Mesenteric fat pad (tissue), 1 donor: ENCODE data around the gene TMPRSS6. TPM values are rescaled to one million over a fixed set of nuclear protein-coding genes. Genes with fewer than 3 reads are reported as not detected.

Source experiments
- total RNA-seq: library from RNA; stranded (reverse); fragmentation: NEBNext Ultra II Directional; extraction: Animal tissue kit (Norgen Biotek cat#: 25700); gene quantifications from one replicate; pipeline ENCODE4 v1.2.1, GENCODE V29; 2021
- donor health status: DM: yes; HTN: yes; CAD: no.

The TMPRSS6 gene
- total RNA-seq, 1 donor from 2014 or later, result not detected

Other genes with a start within 250 kb of the TMPRSS6 start
- 51.0 TPM for gene NCF4, start 248.7 kb downstream of the TMPRSS6 start, total RNA-seq
- 13.3 TPM for gene CSF2RB, start 196.1 kb downstream of the TMPRSS6 start, total RNA-seq
- gene TST, start 90.3 kb downstream of the TMPRSS6 start, total RNA-seq, result 58.5 TPM
- 63.8 TPM for gene MPST, start 90.0 kb downstream of the TMPRSS6 start, total RNA-seq
- 13.4 TPM for gene KCTD17, start 58.0 kb downstream of the TMPRSS6 start, total RNA-seq
- 1.7 TPM for gene IL2RB, start 40.2 kb upstream of the TMPRSS6 start, total RNA-seq
- 1.3 TPM for gene C1QTNF6, start 78.5 kb upstream of the TMPRSS6 start, total RNA-seq
- gene SSTR3, start 102.8 kb upstream of the TMPRSS6 start, total RNA-seq, result not detected
- gene RAC2, start 134.6 kb upstream of the TMPRSS6 start, total RNA-seq, result 26.1 TPM
- 44.7 TPM for gene CYTH4, start 172.8 kb upstream of the TMPRSS6 start, total RNA-seq